Kidney epithelial cell (primary cell): ENCODE data around the gene NCS1. TPM values are rescaled to one million over a fixed set of nuclear protein-coding genes. Genes with fewer than 3 reads are reported as not detected.

ENCODE experiments used
- DNase-seq: peaks from one replicate; pipeline ENCODE4 v3.0.0-alpha.2; 2010; ENCODE audit warnings: low read depth
- H3K27me3 ChIP-seq: 2 replicates; pipeline ENCODE4 v1.6.0; 2011; ENCODE audit warnings: low read length; ENCODE audit not compliant: control insufficient read depth, insufficient read depth
- H3K36me3 ChIP-seq: 2 replicates; pipeline ENCODE4 v1.5.1; 2011; ENCODE audit warnings: low read length; ENCODE audit not compliant: control insufficient read depth, insufficient read depth
- H3K4me3 ChIP-seq: 2 replicates; pipeline ENCODE4 v1.5.1; 2011; ENCODE audit warnings: low read depth, mild to moderate bottlenecking, control low read depth, low read length
- total RNA-seq: library from RNA; depleted of rRNA; stranded (reverse); fragments of >200 nt; gene quantifications from 2 replicates; pipeline ENCODE4 v1.2.3, GENCODE V29; 2015
- TF ChIP-seq, protein P1 (sequence below): IDR thresholded peaks from 2 replicates; pipeline ENCODE4 v1.5.1; 2011; ENCODE audit warnings: mild to moderate bottlenecking, moderate library complexity, low read length, control low read depth, inconsistent platforms; ENCODE audit not compliant: insufficient read depth, poor library complexity, severe bottlenecking

The NCS1 gene
- total RNA-seq, 1 donor from 2014 or later = 69.2 TPM

DNA sequence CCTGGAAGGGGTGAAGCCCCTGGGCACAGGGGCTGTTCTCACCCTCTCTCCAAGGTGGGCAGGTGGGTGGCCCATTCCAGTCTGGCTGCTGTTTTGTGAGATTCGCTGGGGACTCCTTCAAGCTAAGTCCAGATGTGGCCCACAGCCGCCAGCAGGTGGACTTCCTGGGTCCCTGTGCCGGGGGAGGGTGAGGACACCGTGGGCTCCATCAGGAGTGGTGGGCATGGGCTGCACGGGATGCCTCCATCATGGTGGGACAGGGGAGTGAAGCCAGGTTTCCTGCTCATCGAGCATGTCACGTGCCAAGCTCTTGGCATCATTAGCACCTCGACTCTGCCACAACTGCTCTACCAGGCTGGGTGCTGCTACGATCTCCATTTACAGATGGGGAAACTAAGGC is 1.8 kb downstream of the NCS1 start:
- TF ChIP-seq, protein P1, sequence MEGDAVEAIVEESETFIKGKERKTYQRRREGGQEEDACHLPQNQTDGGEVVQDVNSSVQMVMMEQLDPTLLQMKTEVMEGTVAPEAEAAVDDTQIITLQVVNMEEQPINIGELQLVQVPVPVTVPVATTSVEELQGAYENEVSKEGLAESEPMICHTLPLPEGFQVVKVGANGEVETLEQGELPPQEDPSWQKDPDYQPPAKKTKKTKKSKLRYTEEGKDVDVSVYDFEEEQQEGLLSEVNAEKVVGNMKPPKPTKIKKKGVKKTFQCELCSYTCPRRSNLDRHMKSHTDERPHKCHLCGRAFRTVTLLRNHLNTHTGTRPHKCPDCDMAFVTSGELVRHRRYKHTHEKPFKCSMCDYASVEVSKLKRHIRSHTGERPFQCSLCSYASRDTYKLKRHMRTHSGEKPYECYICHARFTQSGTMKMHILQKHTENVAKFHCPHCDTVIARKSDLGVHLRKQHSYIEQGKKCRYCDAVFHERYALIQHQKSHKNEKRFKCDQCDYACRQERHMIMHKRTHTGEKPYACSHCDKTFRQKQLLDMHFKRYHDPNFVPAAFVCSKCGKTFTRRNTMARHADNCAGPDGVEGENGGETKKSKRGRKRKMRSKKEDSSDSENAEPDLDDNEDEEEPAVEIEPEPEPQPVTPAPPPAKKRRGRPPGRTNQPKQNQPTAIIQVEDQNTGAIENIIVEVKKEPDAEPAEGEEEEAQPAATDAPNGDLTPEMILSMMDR = no peak
- Histone ChIP-seq H3K4me3 (peak overlapping the region; percentile 47), H3K27me3 (no peaks in the 10 kb centered on the region), H3K36me3 (peaks cover 1% of the 10 kb centered on the region)
- DNase-seq = no peak

DNA sequence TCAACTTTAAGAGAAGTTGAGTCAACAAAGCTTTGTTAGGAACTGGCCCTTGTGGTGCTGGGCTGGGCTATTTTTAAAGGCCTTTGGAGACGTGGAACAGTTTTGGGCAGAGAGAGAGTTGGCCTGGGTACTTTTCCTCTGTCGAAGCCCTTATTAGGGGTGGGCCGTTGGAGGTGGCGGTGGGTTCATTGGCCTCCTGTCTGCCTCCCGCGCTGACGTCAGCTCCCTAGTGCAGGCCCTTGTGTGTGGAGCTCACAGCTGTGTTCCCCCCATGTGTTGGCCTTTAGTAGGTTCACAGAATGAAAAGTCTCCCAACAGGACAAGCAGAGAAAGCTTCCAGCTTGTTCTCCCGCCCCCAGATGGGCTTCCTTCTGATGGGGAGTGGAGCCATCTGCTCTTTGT is 2.7 kb downstream of the NCS1 start:
- TF ChIP-seq, protein P1 = no peak
- no peak for DNase-seq
- no peaks in the 10 kb centered on the region for H3K27me3 ChIP-seq
- H3K36me3 ChIP-seq = peaks cover 1% of the 10 kb centered on the region
- no peak overlapping the region for H3K4me3 ChIP-seq

DNA sequence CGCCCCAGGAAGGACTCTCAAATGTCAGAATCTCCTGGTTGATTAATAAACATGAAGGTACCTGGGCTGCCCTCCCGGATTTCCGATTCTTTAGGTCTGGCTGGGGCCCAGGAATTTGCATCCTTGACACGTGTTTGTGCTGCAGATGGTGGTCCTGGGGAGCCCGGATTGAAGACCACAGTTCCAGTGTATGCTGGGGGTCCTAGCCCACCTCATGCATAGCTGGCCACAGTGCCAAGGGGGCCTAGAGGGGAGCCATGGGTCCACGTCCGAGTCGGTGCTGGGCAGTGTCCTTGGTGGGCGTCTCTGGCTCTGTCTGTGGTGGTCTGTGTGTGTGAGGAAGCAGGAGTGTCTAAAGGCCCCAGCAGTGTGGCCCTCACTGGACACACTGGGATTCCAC is 3.2 kb downstream of the NCS1 start:
- no peaks in the 10 kb centered on the region for H3K27me3 ChIP-seq
- TF ChIP-seq, protein P1 = no peak
- H3K36me3 ChIP-seq = peaks cover 1% of the 10 kb centered on the region
- no peak for DNase-seq
- H3K4me3 ChIP-seq = no peak overlapping the region

DNA sequence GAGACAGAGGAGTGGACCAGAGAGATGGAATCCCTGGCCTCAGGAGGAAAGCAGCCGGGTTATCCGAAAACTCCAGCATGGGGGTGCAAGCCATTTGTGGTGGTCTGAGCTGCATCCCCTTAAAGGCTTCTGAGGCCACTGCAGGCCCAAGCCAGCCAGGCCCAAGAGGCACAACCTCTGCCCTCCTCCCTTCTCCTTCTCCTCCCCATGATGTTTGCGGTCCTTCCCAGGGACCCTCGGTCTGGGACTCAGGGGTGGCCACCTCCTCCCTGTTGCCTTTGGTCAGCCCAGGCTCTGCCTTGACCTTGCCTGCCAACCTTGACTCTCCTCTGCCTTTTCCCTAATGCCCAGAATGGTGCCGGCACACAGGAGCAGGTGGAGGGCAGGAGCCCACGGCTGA is 4.6 kb downstream of the NCS1 start:
- no peak for DNase-seq
- Histone ChIP-seq H3K36me3 (peaks cover 1% of the 10 kb centered on the region), H3K4me3 (no peak overlapping the region), H3K27me3 (no peaks in the 10 kb centered on the region)
- TF ChIP-seq, protein P1 = no peak

- Histone ChIP-seq H3K4me3 (no peak overlapping the region), H3K36me3 (peaks cover 1% of the 10 kb centered on the region), H3K27me3 (no peaks in the 10 kb centered on the region)
- TF ChIP-seq, protein P1 = no peak
- DNase-seq = no peak
Observed at GRCh38 chr9:130177898-130178805, 5.9 kb downstream of the NCS1 start.

DNA sequence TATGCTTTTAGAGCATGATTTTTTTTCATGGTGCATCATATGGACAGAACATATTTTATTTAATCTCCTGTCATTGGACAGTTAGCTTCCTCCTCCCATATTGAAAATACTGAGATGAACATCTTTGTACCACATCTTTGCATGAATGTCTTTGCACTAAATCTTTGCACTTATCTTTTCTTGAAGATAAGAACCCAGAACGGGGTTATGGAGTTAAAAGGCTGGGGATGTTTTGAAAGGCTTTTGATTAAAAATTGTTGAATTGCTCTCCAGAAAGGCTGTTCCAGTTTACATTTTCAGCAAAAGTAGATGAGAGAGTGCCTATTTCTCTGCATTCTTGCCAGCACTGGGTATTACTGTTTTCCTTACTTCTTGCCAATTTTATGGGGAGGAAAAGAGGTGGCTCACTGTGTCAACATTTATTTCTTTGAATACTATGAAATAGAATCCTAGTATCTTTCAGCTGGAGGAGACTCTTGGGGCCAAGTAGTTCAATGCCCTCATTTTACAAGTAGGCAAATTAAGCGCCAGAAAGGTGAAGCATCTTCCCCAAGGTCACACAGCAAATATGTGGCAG is 7.2 kb downstream of the NCS1 start:
- DNase-seq = no peak
- Histone ChIP-seq H3K27me3 (no peaks in the 10 kb centered on the region), H3K36me3 (no peaks in the 10 kb centered on the region), H3K4me3 (no peak overlapping the region)
- TF ChIP-seq, protein P1 = no peak
